ENCODE results near the gene DHRS7B. TPM values are rescaled to one million over a fixed set of nuclear protein-coding genes. Genes with fewer than 3 reads are reported as not detected.

DHRS7B gene
- total and polyA plus RNA-seq, 2 of the 13 experiments (the other 11 are each of a cell fraction or from before 2014, with no cell fraction given), result 20.0 to 35.8 TPM

DNA sequence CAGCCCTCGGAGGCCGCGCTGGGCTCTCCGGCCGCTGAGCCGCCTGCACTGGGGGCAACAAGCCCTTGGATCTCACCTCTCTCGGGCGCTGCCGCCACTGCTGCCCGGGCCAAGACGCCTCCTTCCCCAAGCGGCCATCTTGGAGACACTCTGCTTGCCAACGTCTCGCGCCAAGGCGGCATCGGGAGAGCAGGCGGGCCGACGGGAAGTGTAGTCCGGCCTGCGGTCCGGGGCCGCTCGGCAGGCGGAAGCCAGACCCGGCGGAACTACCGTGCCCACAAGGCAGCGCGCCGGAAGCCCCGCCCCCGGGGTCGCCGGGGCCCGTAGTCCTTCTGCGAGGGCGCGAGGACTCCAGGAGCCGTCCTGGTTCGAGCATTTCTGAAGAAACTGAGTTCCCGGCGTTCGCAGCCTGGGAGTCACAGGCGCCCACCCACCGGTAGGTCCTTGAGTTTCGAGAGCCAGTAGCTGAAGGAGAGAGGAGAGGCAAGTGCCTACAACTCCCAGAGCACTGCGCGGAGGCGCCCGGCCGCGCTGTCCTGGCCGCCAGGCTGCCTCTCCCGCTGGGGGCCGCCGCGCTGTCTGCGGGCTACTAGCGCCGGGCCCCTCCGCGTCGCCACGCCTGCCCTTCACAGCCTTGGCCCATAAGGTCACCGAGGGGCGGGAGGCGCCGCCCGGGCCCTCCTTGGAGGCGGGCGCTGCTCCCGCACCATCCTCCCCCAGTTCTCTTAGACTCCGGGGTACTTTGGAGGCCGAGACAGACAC lies 87.4 kb downstream of the DHRS7B start, which contains the start of gene TMEM11 (continued):
- TF ChIP-seq KMT2A (CRISPR knock-in tag; IDR thresholded peaks at IDR 0.05), result no peak; the same call in 1 of the 2 replicates
- peak; percentile 47; the same call in 1 of the 2 replicates for TF ChIP-seq ELF4 (CRISPR knock-in tag; IDR thresholded peaks at IDR 0.05; ENCODE audit: borderline replicate concordance)
- TF ChIP-seq KLF13 (CRISPR knock-in tag; IDR thresholded peaks at IDR 0.05), result no peak
- no peak for TF ChIP-seq ZNF12 (CRISPR knock-in tag; IDR thresholded peaks at IDR 0.05)
- TF ChIP-seq ZNF556 (CRISPR knock-in tag; IDR thresholded peaks at IDR 0.05; ENCODE audit: borderline replicate concordance), result peak; percentile 70; the same call in 1 of the 2 replicates
- TF ChIP-seq SMARCE1 (IDR thresholded peaks at IDR 0.05; ENCODE audit: borderline replicate concordance), result no peak
- no peak; the same call in 1 of the 2 replicates for TF ChIP-seq ZNF280B (CRISPR knock-in tag; IDR thresholded peaks at IDR 0.05; ENCODE audit: borderline replicate concordance)
- TF ChIP-seq KLF16 (CRISPR knock-in tag; IDR thresholded peaks at IDR 0.05), result peak in 1 of 2 experiments; percentile 51; a peak in 2 of 4 replicates
- no peak for TF ChIP-seq ZNF660 (CRISPR knock-in tag; IDR thresholded peaks at IDR 0.05; ENCODE audit: borderline replicate concordance, low read depth)
- TF ChIP-seq SAFB2 (CRISPR knock-in tag; IDR thresholded peaks at IDR 0.05; ENCODE audit: borderline replicate concordance, low read depth), result no peak; the same call in 1 of the 2 replicates
- TF ChIP-seq USF2 (IDR thresholded peaks at IDR 0.05; ENCODE audit: low read depth, low read length), result no peak
- TF ChIP-seq USF2 (CRISPR knock-in tag; IDR thresholded peaks at IDR 0.05; ENCODE audit: borderline replicate concordance), result no peak
- peak; percentile 2; the same call in 1 of the 2 replicates for TF ChIP-seq KLF6 (CRISPR knock-in tag; IDR thresholded peaks at IDR 0.05)
- no peak; the same call in 1 of the 2 replicates for TF ChIP-seq SP5 (CRISPR knock-in tag; IDR thresholded peaks at IDR 0.05; ENCODE audit: borderline replicate concordance, low read depth)
- TF ChIP-seq, protein P1, sequence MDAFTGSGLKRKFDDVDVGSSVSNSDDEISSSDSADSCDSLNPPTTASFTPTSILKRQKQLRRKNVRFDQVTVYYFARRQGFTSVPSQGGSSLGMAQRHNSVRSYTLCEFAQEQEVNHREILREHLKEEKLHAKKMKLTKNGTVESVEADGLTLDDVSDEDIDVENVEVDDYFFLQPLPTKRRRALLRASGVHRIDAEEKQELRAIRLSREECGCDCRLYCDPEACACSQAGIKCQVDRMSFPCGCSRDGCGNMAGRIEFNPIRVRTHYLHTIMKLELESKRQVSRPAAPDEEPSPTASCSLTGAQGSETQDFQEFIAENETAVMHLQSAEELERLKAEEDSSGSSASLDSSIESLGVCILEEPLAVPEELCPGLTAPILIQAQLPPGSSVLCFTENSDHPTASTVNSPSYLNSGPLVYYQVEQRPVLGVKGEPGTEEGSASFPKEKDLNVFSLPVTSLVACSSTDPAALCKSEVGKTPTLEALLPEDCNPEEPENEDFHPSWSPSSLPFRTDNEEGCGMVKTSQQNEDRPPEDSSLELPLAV (CRISPR knock-in tag; conservative IDR thresholded peaks at IDR 0.05; ENCODE audit: low read depth), result no peak
- no peak for TF ChIP-seq ZNF382 (CRISPR knock-in tag; IDR thresholded peaks at IDR 0.05; ENCODE audit: borderline replicate concordance)
- peak; percentile 4; the same call in 1 of the 2 replicates for TF ChIP-seq MXD4 (CRISPR knock-in tag; IDR thresholded peaks at IDR 0.05)
- TF ChIP-seq MBD4 (IDR thresholded peaks at IDR 0.05; ENCODE audit: borderline replicate concordance, low read length), result no peak
- TF ChIP-seq, protein P2, sequence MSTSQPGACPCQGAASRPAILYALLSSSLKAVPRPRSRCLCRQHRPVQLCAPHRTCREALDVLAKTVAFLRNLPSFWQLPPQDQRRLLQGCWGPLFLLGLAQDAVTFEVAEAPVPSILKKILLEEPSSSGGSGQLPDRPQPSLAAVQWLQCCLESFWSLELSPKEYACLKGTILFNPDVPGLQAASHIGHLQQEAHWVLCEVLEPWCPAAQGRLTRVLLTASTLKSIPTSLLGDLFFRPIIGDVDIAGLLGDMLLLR (CRISPR knock-in tag; IDR thresholded peaks at IDR 0.05), result no peak
